Glutamatergic neuron (in vitro differentiated cells): ENCODE results near the gene THSD8. TPM values are rescaled to one million over a fixed set of nuclear protein-coding genes. Genes with fewer than 3 reads are reported as not detected.

Experiments used
- DNase-seq: peaks from one replicate; pipeline ENCODE4 v3.0.0; 2022
- H3K27ac Mint-ChIP-seq: one replicate; pipeline ENCODE4 v1.8.0; 2020; ENCODE audit warnings: mild to moderate bottlenecking, mixed read lengths, inconsistent platforms; ENCODE audit not compliant: unreplicated experiment
- H3K27me3 Mint-ChIP-seq: one replicate; pipeline ENCODE4 v1.8.0; 2020; ENCODE audit warnings: mild to moderate bottlenecking, moderate library complexity, mixed read lengths, inconsistent platforms; ENCODE audit not compliant: unreplicated experiment
- H3K36me3 Mint-ChIP-seq: one replicate; pipeline ENCODE4 v1.8.0; 2020; ENCODE audit warnings: mild to moderate bottlenecking, mixed read lengths, inconsistent platforms; ENCODE audit not compliant: unreplicated experiment
- H3K4me1 Mint-ChIP-seq: one replicate; pipeline ENCODE4 v1.8.0; 2020; ENCODE audit warnings: mild to moderate bottlenecking, low read depth, mixed read lengths, inconsistent platforms; ENCODE audit not compliant: unreplicated experiment
- H3K4me3 Mint-ChIP-seq: one replicate; pipeline ENCODE4 v1.8.0; 2020; ENCODE audit warnings: mild to moderate bottlenecking, mixed read lengths, inconsistent platforms; ENCODE audit not compliant: unreplicated experiment
- H3K9me3 Mint-ChIP-seq: one replicate; pipeline ENCODE4 v1.8.0; 2020; ENCODE audit warnings: mild to moderate bottlenecking, moderate library complexity, mixed read lengths, inconsistent platforms; ENCODE audit not compliant: unreplicated experiment
- CTCF ChIP-seq: fragments of 200-600 bp; sonication (generic); IDR thresholded peaks from one replicate; pipeline ENCODE4 v1.5.0; 2021; ENCODE audit not compliant: partially characterized antibody, unreplicated experiment
- total RNA-seq: library from RNA; stranded (reverse); fragmentation: NEBNext Ultra II Directional; extraction: Animal tissue kit (Norgen Biotek cat#: 25700); gene quantifications from one replicate; pipeline ENCODE4 v1.2.1, GENCODE V29; 2021; ENCODE audit not compliant: unreplicated experiment

THSD8 gene
- total RNA-seq, 1 donor from 2014 or later, result 14.4 TPM

- DNase-seq, result peak; percentile 96
- H3K9me3 Mint-ChIP-seq, result peaks cover 16% of the 10 kb centered on the region
- peaks cover 9% of the 10 kb centered on the region for H3K27me3 Mint-ChIP-seq
- peak overlapping the region; percentile 48 for H3K27ac Mint-ChIP-seq
- peaks cover 18% of the 10 kb centered on the region for H3K4me1 Mint-ChIP-seq
- H3K36me3 Mint-ChIP-seq, result no peaks in the 10 kb centered on the region
- TF ChIP-seq CTCF, result no peak
- peak overlapping the region; percentile 76 for H3K4me3 Mint-ChIP-seq
Measured at GRCh38 chr19:12789904-12790619, 11.8 kb upstream of the THSD8 start.

GRCh38 chr19:12790628-12791344, 11.1 kb upstream of the THSD8 start:
- peak overlapping the region; percentile 76 for H3K4me3 Mint-ChIP-seq
- peak overlapping the region; percentile 48 for H3K27ac Mint-ChIP-seq
- no peak for DNase-seq
- H3K4me1 Mint-ChIP-seq, result peaks cover 21% of the 10 kb centered on the region
- TF ChIP-seq CTCF, result no peak
- H3K9me3 Mint-ChIP-seq, result peaks cover 16% of the 10 kb centered on the region
- no peaks in the 10 kb centered on the region for H3K36me3 Mint-ChIP-seq
- peaks cover 11% of the 10 kb centered on the region for H3K27me3 Mint-ChIP-seq

GRCh38 chr19:12791345-12792050, 10.4 kb upstream of the THSD8 start, which contains the start of gene JUNB:
TSS of gene JUNB (plus strand) at chr19:12791486. CDS start at chr19:12791772, 286 bp downstream.
- H3K4me1 Mint-ChIP-seq, result peaks cover 28% of the 10 kb centered on the region
- H3K27me3 Mint-ChIP-seq, result peaks cover 11% of the 10 kb centered on the region
- peak; percentile 93 for DNase-seq
- peak within 1 kb of the TSS; percentile 88 for H3K4me3 Mint-ChIP-seq
- peak within 1 kb of the TSS; percentile 79 for H3K27ac Mint-ChIP-seq
- no peaks in the 10 kb centered on the region for H3K36me3 Mint-ChIP-seq
- H3K9me3 Mint-ChIP-seq, result peaks cover 16% of the 10 kb centered on the region
- TF ChIP-seq CTCF, result no peak

- peaks cover 16% of the 10 kb centered on the region for H3K9me3 Mint-ChIP-seq
- no peak for TF ChIP-seq CTCF
- peak overlapping the region; percentile 95 for H3K27ac Mint-ChIP-seq
- peak; percentile 88 for DNase-seq
- peaks cover 28% of the 10 kb centered on the region for H3K4me1 Mint-ChIP-seq
- peaks cover 11% of the 10 kb centered on the region for H3K27me3 Mint-ChIP-seq
- peak overlapping the region; percentile 91 for H3K4me3 Mint-ChIP-seq
- H3K36me3 Mint-ChIP-seq, result no peaks in the 10 kb centered on the region
Measured at GRCh38 chr19:12792051-12792852, 9.6 kb upstream of the THSD8 start.
